Measurements from ENCODE around the gene SLC46A3.
"Not testable (repeated sequence)": the region's sequence is repeated elsewhere in the genome, so short reads cannot be mapped to it uniquely, and the experiment has no call there.

Gene SLC46A3

DNA sequence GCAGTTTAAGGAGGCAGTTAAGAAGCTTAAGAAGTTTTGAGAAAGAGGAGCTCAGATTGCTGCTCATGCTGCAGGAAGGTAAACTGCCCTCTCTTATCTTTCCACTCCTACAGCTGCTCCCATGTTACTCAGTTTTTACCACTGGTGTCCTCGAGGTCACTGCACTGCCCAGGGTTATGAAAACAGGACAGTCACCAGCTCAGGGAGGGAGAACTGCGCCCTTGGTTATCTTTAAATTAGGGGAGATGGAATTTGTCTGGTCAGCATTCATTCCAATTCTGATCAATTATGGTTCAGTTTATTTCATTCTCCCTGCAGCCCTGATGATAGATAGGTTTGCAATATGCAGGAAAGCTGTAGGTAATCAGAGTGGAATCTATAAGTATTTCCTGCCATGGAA is 10.8 kb upstream of the SLC46A3 start:
- no peak for DNase-seq

DNA sequence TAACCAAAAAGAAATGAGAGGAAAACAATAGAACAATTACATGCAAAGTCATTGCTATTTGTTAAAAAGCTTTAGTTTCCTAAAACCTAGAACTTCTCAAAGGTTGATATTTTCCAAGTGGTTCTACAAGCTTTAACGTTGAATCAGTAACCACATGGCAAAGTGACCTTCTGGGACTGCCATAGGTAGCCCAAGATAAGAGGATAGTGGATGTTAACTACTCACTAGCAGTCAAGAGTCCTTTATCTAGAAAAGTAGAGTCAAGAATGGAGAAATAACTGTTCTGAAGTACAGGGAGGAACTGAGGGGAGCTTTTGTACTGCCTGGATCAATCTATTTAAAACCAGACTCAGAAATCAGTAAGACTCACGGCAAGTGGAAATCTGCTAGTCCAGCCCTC is 9.9 kb upstream of the SLC46A3 start:
- no peak for DNase-seq

DNA sequence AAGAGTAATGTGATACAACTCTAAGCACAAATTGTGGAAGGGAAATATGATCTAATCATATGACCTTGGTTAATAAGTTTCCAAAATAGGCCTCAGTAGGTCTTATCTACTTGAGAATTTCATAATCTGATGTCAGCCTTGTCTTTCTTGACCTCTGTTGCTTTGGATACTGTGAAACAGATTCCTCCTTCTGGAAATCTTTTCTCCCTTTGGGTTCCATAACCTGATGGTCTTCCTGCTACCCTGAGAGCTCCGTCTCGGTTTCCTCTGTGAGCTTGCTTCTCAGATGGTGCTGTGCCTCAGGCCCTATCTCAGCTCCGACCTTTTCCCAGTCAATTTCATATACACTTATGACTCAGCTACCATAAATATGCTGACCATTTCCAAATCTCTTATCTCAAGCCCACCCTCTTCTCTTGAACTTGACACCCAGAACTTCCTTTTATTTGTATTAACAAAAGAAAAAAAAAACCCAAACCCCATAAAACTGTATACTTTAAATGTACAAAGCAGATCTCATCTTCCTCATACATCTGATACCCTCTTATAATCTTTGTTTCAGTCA is 6.4 kb upstream of the SLC46A3 start:
- DNase-seq = no peak

DNA sequence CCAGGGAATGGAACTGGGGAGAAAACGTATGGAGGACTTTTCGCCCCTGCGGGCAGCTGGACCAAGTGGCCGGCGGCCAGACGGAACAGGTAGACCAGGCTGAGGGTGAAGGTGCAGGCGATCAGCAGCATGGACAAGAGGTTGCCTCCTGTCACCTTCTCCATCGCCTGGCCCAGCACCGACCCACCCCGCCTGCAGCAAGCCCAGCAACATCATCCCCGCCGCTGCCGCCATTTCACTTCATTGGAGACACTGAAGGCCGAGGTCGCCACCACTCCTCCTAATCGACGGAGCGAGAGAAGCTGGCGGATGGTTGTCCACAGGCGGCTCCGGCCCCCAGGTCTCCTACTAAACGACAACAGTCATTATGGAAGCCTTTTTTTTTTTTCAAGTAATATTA is 5.0 kb upstream of the SLC46A3 start:
- no peak for DNase-seq

DNA sequence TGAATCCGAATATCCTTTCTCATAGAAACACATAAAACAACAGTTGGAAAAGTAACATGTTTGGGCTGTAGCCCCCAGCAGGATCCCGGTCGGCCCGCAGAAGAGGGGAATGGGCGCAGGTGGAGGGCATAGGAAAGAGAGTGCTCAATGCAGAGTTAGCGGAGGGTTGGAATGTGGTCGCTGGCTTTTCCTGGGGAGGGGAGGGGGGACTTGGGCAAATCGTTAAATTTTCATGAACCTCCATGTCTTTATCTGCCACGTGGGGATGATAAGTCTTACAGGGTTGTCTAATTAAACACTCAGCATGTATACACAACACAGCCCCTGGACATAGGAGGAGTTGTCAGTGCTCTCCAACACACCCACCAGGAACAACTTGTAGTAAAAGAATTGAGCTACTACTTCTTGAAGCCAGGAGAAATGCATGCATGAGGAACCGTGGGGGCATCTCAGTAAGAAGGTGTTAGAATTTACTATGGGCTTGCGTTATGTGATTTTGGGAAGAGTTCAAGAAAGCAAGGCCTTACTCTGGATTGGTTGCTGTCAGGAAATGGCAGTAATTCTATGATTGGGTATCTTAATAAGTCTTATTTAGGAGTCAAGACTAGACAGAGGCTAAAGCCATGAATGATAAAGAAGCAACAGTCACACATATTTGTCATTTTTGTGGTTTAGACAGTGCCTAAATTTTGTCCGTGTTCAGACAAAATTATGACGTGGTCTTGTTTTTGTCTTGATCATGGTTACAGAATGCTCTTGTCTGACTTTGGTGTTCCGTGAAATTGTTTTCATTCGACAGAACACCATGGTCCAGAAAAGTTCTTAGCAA is 671 bp upstream of the SLC46A3 start:
- DNase-seq = no peak

DNA sequence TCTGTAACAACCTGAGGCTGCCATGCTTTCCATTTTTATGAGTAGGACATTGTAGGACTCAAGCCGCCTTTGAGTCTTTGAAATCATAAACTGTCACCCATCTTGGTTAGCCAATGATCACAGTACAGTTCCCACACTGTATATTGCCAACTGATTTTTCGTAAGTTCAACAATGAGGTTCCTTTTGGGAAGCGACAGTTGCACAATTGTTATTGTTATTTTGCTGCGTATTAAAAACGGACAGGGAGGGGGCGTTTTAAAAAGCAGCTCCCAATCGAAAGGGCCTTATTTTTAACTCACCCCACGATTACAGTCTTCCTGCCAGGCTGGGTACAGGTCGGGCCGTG is 601 bp downstream of the SLC46A3 start:
- DNase-seq = no peak

DNA sequence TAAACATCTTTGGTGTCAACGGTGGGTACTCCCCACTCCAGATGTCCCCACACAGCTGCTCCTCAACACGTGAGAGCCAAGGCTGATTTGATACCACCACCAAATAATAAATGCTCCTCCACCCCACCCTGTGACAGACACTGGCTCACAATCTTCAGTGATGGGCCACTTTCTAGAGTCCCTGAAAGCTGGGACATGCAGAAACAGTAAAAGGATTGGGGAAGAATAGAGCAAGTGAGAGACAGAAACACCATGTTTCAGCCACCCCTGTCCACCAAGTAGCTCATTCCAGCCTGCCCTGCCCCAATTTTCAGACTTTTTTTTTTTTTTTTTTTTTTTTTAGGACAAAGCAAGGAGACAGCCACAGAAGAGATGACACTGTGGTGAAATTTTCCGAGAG is 1.6 kb downstream of the SLC46A3 start:
- DNase-seq = no peak

DNA sequence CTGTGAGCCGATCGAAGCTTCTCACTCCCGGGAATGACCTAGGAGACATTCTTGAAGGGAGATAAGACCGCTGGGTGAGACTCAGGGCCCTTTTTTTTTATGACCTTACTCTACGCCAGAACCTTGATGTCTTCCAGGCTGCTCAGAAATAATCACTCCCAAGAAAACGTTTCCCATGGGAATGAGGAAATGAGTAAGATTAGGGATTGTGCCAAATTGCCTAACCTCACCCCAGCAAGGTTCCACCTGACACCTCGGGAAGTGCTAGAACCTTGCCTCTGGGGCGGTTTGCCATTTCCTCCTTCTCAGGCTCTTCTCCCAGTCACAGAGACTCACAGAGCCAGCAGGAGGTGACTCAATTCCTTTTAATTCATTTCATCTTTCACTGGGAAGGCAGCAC is 2.3 kb downstream of the SLC46A3 start:
- DNase-seq = no peak

DNA sequence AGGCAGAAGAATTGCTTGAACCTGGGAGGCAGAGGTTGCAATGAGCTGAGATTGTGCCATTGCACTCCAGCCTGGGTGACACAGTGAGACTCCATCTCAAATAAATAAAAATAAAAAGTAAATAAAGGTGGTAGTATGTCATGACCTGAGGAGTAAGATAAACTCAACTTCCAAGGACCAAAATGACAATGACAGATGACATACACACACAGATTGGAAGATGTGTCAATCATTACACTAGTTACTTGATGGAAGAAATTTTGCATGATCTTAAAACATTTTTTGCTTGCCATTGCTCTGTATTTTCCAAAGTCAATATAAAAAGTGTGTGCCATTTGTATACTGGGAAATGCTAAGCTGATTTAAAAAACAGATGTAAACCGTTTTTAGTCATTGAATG is 4.1 kb downstream of the SLC46A3 start:
- no peak for DNase-seq

DNA sequence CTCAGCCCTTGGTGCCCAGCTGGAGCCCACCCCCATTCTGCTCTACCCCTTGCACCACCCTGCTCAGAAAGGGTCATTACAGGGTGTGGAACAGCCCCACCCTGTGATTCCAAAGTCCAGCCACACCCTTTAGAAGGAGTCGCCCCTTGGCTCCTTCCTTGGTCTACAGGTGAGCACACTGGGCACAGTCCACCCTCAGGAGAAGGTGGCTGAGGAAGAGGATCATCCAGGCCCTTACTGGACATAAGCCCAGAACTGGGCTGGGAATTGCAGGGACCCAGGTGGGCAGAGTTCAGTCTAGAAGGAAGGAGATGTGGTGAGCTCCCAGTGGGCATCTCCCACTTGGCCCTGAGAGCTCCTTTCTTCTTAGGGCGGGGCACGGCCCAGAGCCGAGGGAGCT is 8.6 kb downstream of the SLC46A3 start:
- DNase-seq = no peak

DNA sequence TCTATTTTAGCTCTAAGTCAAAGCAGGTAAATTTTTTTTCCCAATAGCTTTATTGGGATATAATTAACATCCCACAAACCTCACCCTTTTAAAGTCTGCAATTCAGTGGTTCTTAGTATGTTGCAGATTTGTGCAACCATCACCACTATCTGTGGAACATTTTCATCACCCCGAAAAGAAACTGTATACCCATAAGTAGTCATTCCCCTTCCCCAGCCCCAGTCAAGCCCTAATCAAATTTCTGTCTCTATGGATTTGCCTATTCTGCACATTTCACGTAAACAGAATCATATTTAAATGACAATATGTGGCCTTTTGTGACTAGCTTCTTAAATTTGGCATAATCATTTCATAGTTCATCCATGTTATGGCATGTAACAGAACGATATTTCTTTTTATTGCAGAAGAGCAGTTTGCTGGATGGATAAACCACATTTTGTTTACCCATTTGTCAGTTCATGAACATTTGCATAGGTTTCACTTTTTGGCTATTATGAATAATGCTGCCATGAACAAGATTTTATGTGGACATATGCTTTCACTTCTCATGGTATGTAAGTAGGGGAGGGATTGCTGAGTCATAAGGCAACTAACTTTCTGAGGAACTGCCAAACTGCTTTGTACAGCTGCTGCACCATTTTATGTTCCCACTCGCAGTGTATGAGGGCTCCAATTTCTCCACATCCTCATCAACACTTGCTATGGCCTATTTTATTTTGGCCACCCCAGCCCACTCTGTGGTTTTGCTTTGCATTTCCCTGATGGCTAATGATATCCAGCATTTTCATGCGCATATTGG is 10.9 kb downstream of the SLC46A3 start:
- no peak for DNase-seq

DNA sequence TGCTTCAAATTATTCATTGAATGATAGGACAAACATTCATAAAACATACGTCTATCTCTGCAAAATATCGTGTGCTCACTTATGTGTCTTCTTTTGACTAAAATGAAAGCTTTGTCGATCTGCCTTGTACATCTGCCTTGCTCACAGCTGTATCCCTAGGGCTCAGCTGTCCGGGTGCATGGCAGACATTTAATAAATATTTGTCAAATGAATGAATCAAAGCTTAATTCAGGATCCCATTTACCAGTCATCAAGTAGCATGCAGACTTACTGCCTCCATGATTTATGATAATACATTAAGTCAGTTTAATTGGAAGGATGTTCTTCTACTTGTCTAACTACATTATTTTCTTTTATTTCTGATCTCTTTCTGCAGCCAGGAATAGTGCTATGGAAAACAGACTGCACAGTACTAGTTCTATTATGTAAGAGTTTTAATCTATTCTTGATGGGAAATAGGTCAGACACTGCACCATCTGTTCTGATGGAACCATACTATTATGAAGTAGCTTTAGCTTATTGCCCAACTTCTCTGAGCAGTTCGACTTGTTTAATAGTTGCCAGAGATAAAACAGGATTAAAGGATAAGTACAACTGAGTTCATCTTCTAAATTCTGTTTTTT is 13.2 kb downstream of the SLC46A3 start:
- DNase-seq = no peak

DNA sequence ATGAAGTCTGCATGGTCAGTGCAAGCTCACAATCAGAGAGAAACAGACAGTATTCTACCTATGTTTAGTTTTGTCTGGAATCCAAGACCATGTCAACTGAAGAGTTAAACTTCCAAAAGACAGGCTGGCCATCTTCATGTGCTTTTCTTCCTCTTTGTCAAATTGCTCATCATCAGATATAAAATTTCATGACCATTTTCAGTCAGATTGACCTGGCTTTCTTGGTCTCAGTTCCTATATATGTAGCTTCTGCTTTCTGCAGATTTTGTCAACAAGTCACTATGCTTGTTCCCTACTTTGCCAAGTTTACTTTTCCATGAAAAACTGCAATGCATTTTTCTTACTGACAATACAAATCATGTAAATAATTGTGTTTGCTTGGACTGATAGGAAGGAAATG is 13.9 kb downstream of the SLC46A3 start:
- DNase-seq = no peak

DNA sequence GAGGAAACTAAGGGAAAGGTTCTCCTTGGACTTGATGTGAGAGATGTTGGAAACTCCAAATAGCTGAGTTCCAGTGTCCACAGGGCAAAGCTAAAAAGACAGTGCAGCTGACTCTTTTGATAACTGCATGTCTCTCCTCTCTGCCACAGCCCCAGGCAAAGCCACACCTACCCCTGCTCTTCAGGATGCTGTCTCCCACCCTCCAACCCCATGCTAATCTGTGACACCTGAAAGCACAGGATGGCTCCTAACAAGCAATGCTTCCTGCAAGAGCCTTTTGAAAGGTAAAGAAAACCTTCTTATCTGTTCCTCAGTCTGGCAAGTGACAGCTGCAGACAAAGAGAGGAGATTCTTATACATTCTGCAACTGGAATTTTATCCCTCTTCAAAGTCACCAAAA is 14.5 kb downstream of the SLC46A3 start:
- no peak for DNase-seq

DNA sequence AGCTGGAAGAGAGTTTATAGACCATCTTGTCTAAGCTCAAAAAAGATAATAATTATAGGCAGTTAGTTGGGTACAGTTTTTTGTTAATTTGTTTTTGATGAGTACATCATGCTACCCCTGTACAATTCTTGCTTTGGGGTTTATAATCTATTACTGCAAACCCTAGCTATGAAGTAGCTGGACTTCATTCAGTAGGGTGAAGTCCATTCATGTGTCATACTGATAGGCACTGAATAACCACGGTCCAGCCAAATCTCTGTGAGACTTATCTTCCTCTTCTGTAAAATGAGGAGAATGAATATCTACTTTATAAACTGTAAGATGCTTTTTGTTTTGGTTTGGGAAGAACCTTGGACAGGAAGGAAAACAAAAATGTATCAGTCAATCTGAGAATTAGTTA is 19.5 kb downstream of the SLC46A3 start:
- DNase-seq = no peak

DNA sequence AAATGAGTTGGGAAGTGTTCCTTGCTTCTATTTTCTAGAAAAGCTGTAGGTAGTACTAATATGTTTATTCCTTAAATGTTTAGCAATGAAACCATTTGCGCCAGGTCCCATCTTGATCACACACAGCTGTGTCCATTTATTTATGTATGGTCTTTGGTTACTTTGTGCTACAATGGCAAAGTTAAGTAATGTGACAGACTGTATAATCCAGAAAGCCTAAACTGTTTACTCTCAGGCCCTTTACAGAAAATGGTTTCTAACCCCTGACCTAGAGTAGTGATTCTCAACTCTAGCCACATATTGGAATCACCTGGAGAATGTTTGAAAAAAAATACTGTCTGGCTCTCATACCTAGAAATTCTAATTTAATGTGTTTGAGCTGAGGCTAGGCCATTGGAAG is 21.3 kb downstream of the SLC46A3 start:
- no peak for DNase-seq

DNA sequence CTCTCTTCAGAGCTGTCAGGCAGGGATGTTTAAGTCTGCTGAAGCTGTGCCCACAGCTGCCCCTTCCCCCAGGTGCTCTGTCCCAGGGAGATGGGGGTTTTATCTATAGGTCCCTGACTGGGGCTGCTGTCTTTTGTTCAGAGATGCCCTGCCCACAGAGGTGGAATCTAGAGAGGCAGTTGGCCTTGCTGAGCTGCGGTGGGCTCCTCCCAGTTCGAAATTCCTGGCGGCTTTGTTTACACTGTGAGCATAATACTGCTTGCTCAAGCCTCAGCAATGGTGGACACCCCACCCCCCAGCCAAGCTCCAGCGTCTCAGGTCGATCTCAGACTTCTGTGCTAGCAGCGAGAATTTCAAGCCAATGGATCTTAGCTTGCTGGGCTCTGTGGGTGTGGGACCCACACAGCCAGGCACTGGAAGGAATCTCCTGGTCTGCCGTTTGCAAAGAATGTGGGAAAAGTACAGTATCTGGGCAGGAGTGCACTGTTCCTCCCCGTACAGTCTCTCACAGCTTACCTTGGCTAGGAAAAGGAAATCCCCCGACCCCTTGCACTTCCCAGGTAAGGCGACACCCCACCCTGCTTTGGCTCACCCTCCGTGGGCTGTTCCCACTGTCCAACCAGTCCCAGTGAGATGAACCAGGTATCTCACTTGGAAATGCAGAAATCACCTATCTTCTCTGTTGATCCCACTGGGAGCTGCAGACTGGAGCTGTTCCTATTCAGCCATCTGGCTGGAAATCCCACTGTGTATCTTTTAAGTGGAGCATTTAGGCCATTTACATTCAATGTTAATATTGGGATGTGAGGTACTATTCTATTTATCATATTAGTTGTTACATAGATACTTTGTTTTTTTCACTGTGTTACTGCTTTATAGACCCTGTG is 24.9 kb downstream of the SLC46A3 start:
- DNase-seq = not testable (repeated sequence)

DNA sequence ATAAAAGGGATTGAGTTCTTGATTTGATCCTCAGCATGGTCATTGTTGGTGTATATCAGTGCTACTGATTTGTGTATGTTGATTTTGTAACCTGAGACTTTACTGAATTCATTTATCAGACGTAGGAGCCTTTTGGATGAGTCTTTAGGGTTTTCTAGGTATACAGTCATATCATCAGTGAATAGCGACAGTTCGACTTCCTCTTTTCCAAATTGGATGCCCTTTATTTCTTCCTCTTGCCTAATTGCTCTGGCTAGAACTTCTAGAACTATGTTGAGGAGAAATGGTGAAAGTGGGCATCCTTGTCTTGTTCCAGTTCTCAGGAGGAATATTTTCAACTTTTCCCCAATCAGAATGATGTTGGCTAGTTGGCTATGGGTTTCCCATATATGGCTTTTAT is 32.9 kb downstream of the SLC46A3 start:
- no peak for DNase-seq

DNA sequence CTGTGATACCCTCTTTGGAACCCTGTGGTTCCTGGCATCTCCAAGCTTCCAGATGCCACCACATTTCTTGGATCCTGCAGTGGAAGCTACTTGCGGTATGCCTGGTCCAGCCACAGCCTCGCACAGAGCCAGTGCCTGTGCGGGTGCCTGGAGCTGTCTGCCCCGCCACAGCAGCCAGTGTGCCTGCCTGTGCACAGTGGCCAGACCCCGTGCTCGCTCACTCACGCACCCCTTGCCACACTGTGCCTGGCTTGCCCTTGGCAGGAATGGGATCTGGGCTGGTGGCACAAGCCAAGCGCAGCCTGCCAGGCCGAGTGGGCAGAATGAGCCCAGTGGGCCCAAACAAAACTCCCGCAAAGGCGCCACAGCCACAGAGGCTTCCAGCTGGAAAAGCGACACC is 33.7 kb downstream of the SLC46A3 start:
- no peak for DNase-seq

DNA sequence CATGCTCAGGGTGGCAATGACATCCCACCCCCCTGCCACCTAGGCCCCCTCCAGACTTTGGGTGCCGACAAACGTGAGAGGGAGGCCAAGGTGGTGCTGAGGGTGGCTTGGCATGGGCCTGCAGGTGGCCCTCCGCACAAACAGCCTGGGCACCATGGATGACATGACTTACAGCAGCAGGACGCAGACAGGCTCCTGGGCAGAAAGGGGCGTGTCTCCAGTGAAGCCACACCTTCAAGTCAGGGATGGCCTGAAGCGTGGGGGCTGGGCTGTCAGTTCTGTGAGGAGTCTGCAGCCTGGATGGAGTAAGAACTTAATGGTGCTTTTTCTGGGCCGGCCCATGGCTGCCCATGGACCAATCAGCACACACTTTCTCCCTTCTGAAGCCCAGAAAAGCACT is 34.5 kb downstream of the SLC46A3 start:
- DNase-seq = no peak

DNA sequence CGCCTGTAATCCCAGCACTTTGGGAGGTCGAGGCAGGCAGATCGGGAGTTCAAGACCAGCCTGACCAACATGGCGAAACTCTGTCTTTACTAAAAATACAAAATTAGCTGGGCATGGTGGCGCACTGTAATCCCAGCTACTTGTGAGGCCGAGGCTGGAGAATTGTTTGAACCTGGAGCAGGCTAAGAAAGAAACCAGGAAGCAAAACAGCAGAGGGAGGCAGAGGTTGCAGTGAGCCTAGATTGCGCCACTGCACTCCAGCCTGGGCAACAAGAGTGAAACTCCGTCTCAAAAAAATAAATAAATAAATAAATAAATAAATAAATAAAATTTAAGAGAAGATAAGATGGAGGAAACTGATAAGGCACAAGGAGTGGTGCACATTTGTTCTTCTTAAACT is 35.6 kb downstream of the SLC46A3 start:
- not testable (repeated sequence) for DNase-seq

DNA sequence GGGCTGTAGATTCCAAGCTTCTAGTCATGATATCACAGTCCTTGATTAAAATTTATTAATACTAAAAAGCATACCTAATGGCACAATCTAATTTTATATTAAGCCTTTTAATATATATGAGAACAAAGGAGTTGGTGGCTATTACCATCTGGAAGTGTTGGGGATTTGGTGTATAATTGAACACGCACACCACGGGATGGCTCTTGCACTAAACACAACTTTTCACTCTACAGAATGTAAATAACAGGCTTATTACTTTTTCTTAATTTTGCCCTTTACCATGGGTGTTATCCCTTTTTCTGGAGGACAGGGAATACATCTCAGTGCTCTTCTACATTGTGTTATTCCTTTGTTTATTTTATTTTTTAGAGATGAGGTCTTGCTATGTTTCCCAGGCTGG is 38.2 kb downstream of the SLC46A3 start:
- no peak for DNase-seq

DNA sequence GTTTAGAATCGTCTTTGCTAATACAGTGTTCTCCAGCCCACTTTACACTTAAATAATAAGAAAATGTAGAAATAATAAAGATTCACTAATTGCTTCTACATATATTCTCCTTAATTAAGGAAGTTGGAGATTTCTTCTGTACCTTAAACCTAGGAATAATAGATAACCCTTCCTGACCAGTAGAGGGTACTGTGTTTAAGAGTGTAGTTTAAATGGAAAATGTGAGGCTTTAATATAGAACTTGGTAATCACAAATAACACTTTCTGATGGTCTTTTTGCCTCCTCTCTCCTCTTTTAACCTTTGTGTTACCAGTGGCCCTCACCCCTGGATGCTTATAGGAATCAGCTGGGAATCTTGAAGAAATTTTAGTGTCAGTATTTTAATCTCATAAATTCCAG is 39.1 kb downstream of the SLC46A3 start:
- DNase-seq = no peak

All from CD4-positive, alpha-beta T cell treated with Interleukin-15 for 1 hour (primary cell).